HG03060 (cell line): ENCODE data around the gene FNIP2.
"Not testable (repeated sequence)": the region's sequence is repeated elsewhere in the genome, so short reads cannot be mapped to it uniquely, and the experiment has no call there.

Experiments used
- ATAC-seq: cut with Tn5 transposase; IDR thresholded peaks from one replicate; pipeline ENCODE4 v1.9.1; 2021; ENCODE audit warnings: low read depth, moderate number of reproducible peaks; ENCODE audit not compliant: unreplicated experiment

The FNIP2 gene

DNA sequence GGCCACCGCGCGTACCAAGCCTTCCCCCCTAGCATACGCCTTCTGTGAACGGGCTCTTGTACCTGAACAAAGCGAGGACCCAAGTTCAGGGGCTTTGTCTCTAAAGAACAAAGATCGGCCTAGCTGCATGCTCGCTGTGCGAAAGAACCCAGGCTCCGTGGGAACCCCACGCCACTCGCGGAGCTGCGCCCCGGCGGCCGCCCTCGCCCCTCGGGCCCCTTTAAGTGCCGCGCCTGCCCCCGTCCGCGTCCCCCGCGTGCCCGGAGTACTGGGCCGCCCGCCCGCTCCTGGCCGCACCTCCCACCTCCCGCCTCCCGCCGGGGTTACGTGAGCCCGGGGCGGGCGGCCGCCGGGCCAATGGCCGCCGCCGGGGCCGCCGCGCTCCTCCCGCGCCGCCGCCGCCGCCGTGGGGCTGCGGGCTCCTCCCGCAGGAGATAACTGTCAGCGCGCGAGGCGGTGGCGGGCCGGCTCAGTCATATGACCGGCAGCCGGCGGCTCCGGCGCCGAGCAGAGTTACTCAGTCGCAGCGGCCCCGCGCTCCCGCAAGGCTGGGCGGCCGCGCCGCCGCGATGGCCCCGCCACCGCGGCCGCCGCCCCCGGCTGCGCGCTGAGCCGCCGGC lies at the start of gene FNIP2:
Gene FNIP2, plus strand, starts transcription at position 472 of the 620 bp plus-strand sequence. CDS start 187 bp downstream, outside the sequence.
- ATAC-seq, result peak; percentile 40

GRCh38 chr4:158721680-158722079 lies 47.1 kb upstream of the FNIP2 start:
- ATAC-seq, result no peak

- ATAC-seq, result no peak
Observed at GRCh38 chr4:158722291-158722916, 46.4 kb upstream of the FNIP2 start.

GRCh38 chr4:158722917-158723793 lies 45.7 kb upstream of the FNIP2 start, which contains the start of gene PPID:
PPID (minus strand) TSS chr4:158723396; CDS start chr4:158723288, 108 bp downstream.
- peak; percentile 88 for ATAC-seq

GRCh38 chr4:158724637-158725036 lies 44.2 kb upstream of the FNIP2 start:
- no peak for ATAC-seq

DNA sequence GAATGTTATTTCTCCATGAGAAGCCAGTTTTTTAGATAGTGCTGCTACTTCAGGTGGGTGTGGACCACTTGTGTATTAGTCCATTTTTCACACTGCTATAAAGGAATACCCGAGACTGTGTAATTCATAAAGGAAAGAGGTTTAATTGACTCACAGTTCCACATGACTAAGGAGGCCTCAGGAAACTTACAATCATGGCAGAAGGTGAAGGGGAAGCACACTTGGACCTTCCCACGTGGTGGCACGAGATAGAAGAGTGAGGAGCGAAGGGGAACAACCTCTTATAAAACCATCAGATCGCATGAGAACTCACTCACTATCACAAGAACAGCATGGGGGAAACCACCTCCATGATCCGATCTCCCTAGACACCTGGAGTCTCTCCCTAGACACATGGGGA lies 42.2 kb upstream of the FNIP2 start:
- no peak for ATAC-seq

DNA sequence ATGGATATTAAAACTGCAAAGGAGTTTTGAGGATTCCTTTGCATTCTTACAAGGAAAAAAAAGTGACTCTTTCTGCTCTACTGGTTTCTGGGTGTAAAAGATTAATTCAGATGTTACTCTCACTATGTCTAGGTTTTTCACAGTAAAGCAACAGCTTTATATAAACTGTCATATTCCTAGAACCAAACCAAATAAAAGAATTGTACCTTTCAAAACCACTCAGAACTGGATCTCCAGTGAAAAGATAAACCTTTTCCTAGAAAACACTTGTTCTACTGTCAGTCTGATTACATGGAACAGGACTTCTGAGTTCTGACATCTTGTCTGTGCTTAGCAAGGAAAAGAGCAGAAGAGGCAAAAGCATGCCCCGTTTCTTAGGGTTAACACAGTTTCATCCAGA lies 40.6 kb upstream of the FNIP2 start:
- ATAC-seq, result no peak

GRCh38 chr4:158729716-158730559 lies 38.9 kb upstream of the FNIP2 start:
- ATAC-seq, result peak; percentile 72

- ATAC-seq, result no peak
Observed at GRCh38 chr4:158738866-158739265, 30.0 kb upstream of the FNIP2 start.

- ATAC-seq, result no peak
Observed at GRCh38 chr4:158739600-158739999, 29.2 kb upstream of the FNIP2 start.

- ATAC-seq, result no peak
Observed at GRCh38 chr4:158741326-158742021, 27.4 kb upstream of the FNIP2 start.

GRCh38 chr4:158746537-158746936 lies 22.3 kb upstream of the FNIP2 start:
- ATAC-seq, result not testable (repeated sequence)

- no peak for ATAC-seq
Observed at GRCh38 chr4:158750379-158750778, 18.4 kb upstream of the FNIP2 start.

GRCh38 chr4:158754385-158755180 lies 14.2 kb upstream of the FNIP2 start:
- ATAC-seq, result no peak

DNA sequence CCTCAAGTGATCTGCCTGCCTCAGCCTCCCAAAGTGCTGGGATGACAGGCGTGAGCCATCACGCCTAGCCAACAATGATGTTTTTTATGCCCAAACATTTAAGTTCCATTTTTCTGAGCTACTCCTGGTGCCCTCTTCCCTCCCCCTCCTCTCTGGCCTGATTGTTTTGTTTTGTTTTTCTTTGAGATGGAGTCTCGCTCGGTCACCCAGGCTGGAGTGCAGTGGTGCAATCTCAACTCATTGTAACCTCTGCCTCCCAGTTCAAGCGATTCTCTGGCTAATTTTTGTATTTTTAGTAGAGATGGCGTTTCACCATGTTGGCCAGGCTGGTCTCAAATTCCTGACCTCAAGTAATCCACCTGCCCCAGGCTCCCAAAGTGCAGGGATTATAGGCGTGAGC lies 13.0 kb upstream of the FNIP2 start:
- ATAC-seq, result not testable (repeated sequence)

GRCh38 chr4:158756588-158756987 lies 12.2 kb upstream of the FNIP2 start:
- no peak for ATAC-seq

GRCh38 chr4:158758142-158758541 lies 10.7 kb upstream of the FNIP2 start:
- no peak for ATAC-seq

DNA sequence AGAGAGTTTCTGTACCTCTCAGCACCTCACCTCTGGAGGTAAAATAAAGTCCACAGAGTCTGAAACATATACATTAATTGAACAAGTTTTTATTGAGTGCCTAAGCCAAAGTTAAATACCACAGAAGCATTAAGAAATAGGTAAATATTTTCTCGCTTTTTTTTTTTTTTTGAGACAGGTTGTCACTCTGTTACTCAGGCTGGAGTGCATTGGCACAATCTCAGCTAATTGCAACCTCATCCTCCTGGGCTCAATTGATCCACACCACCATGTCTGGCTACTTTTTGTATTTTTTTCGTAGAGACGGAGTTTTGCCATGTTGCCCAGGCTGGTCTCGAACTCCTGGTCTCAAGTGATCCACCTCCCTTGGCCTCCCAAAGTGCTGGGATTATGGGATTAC lies 10.1 kb upstream of the FNIP2 start:
- ATAC-seq, result no peak

DNA sequence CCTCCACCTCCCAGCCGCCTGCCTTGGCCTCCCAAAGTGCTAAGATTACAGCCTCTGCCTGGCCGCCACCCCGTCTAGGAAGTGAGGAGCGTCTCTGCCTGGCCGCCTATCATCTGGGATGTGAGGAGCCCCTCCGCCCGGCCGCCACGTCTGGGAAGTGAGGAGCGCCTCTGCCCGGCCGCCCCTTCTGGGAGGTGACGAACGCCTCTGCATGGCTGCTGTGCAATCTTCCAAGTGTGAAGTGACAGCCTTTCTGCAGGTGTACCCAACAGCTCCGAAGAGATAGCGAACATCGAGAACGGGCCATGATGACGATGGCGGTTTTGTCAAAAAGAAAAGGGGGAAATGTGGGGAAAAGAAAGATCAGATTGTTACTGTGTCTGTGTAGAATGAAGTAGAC lies 9.3 kb upstream of the FNIP2 start:
- not testable (repeated sequence) for ATAC-seq
